Measurements from ENCODE around the gene UNC13B. TPM values are rescaled to one million over a fixed set of nuclear protein-coding genes. Genes with fewer than 3 reads are reported as not detected.

UNC13B gene
- total RNA-seq, 1 experiment from 2014 or later: 17.6 TPM

DNA sequence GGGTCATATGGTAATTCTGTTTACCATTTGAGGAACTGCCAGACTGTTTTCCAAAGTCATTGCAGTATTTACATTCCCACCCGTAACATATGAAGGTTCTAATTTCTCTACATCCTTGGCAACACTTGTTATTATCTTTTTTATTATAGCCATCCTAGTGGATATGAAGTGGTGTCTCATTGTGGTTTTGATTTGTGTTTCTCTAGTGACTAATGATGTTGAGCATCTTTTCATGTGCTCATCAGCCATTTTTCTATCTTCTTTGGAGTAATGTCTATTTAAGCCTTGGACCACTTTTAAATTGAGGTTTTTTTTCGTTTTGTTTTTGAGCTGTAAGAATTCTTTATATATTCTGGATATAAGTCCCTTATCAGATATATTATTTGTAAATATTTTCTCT is 195.3 kb downstream of the UNC13B start:
- no peaks in the 10 kb centered on the region for H3K27me3 ChIP-seq (ENCODE audit: insufficient read depth, low read length)
- TF ChIP-seq TCF7L2 (IDR thresholded peaks at IDR 0.05; ENCODE audit: borderline replicate concordance, extremely low read depth, insufficient read depth, insufficient read length) (no peak), EGR1 (IDR thresholded peaks at IDR 0.05; ENCODE audit: low read depth) (no peak), EZH2 (IDR thresholded peaks at IDR 0.05) (no peak), YY1 (IDR thresholded peaks at IDR 0.05; ENCODE audit: extremely low read depth, insufficient replicate concordance, low read depth, low read length) (no peak), CEBPB (IDR thresholded peaks at IDR 0.05; ENCODE audit: low read depth) (no peak), EZH2phosphoT487 (IDR thresholded peaks at IDR 0.05; ENCODE audit: borderline replicate concordance) (no peak)
- TF ChIP-seq, protein P1, sequence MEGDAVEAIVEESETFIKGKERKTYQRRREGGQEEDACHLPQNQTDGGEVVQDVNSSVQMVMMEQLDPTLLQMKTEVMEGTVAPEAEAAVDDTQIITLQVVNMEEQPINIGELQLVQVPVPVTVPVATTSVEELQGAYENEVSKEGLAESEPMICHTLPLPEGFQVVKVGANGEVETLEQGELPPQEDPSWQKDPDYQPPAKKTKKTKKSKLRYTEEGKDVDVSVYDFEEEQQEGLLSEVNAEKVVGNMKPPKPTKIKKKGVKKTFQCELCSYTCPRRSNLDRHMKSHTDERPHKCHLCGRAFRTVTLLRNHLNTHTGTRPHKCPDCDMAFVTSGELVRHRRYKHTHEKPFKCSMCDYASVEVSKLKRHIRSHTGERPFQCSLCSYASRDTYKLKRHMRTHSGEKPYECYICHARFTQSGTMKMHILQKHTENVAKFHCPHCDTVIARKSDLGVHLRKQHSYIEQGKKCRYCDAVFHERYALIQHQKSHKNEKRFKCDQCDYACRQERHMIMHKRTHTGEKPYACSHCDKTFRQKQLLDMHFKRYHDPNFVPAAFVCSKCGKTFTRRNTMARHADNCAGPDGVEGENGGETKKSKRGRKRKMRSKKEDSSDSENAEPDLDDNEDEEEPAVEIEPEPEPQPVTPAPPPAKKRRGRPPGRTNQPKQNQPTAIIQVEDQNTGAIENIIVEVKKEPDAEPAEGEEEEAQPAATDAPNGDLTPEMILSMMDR (IDR thresholded peaks at IDR 0.05 in 2 of 3, conservative IDR thresholded peaks at IDR 0.05 in 1 of 3; ENCODE audit: borderline replicate concordance in 1 of 3, insufficient read depth in 1 of 3, low read depth in 2 of 3, low read length in 2 of 3): no peak
- TF ChIP-seq, protein P2, sequence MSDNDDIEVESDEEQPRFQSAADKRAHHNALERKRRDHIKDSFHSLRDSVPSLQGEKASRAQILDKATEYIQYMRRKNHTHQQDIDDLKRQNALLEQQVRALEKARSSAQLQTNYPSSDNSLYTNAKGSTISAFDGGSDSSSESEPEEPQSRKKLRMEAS (IDR thresholded peaks at IDR 0.05): no peak
- H3K9me3 ChIP-seq (ENCODE audit: control insufficient read depth in 1 of 2, insufficient read depth in 1 of 2, low read depth in 1 of 2, low read length in 2 of 2): no peaks in the 10 kb centered on the region
- no peak overlapping the region for H3K4me3 ChIP-seq (replicated peaks in 1 of 2; ENCODE audit: low read depth in 1 of 2, low read length in 2 of 2)
- H3K27ac ChIP-seq (ENCODE audit: low read depth, low read length): no peak overlapping the region
- ChIA-PET RAD21 (ENCODE audit: low non-redundant PET in 1 of 2, low total read pairs in 2 of 2, uncharacterized antibody in 2 of 2, unreplicated experiment in 2 of 2) (no interaction called here), CTCF (no interaction called here), POLR2A (no interaction called here)
- H3K4me1 ChIP-seq (ENCODE audit: control insufficient read depth in 1 of 2, insufficient read depth in 2 of 2, low read length in 2 of 2): no peaks in the 10 kb centered on the region
- no peak overlapping the region for H3K9ac ChIP-seq (ENCODE audit: low read length)
- H2AFZ ChIP-seq (ENCODE audit: low read depth, low read length, poor library complexity, severe bottlenecking): no peak overlapping the region
- no peaks in the 10 kb centered on the region for H3K9me2 ChIP-seq (ENCODE audit: insufficient read depth)
- no peak overlapping the region for H3K4me2 ChIP-seq (ENCODE audit: low read length)
- no peaks in the 10 kb centered on the region for H4K20me1 ChIP-seq (ENCODE audit: insufficient read depth)
- H3K79me2 ChIP-seq (ENCODE audit: insufficient read depth, low read length): no peaks in the 10 kb centered on the region
- no peaks in the 10 kb centered on the region for H3K36me3 ChIP-seq (ENCODE audit: control insufficient read depth in 1 of 2, insufficient read depth in 2 of 2, low read length in 2 of 2)
- DNase-seq (ENCODE audit: low read depth, low spot score) (no peak), ATAC-seq (no peak)
- BruUV-seq (replicated peaks): no TSS peak
- intact Hi-C loops (cut with micrococcal nuclease): no loop called here

DNA sequence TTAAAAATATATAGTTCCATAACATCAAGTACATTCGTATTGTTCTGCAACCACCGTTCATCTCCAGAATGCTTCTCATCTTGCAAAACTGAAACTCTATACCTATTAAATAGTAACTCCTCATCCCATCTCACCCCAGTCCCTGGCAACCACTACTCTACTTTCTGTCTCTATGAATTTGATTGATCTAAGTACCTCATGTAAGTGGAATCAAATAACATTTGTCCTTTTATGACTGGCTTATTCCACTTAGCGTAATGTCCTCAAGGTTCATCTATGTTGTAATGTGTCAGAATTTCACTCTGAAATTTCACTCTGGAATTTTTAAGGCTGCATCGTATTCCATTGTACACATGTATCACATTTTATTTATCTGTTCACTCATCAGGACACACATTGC is 196.0 kb downstream of the UNC13B start:
- H3K9ac ChIP-seq (ENCODE audit: low read length): no peak overlapping the region
- H3K36me3 ChIP-seq (ENCODE audit: control insufficient read depth in 1 of 2, insufficient read depth in 2 of 2, low read length in 2 of 2): no peaks in the 10 kb centered on the region
- POLR2A ChIA-PET: no interaction called here
- RAD21 ChIA-PET (ENCODE audit: low non-redundant PET in 1 of 2, low total read pairs in 2 of 2, uncharacterized antibody in 2 of 2, unreplicated experiment in 2 of 2): no interaction called here
- no peaks in the 10 kb centered on the region for H4K20me1 ChIP-seq (ENCODE audit: insufficient read depth)
- no peaks in the 10 kb centered on the region for H3K27me3 ChIP-seq (ENCODE audit: insufficient read depth, low read length)
- TF ChIP-seq SP1 (IDR thresholded peaks at IDR 0.05; ENCODE audit: low read depth) (no peak), EGR1 (IDR thresholded peaks at IDR 0.05; ENCODE audit: low read depth) (no peak)
- no peaks in the 10 kb centered on the region for H3K79me2 ChIP-seq (ENCODE audit: insufficient read depth, low read length)
- H3K9me2 ChIP-seq (ENCODE audit: insufficient read depth): no peaks in the 10 kb centered on the region
- intact Hi-C loops (cut with micrococcal nuclease): no loop called here
- H3K27ac ChIP-seq (ENCODE audit: low read depth, low read length): no peak overlapping the region
- H3K4me1 ChIP-seq (ENCODE audit: control insufficient read depth in 1 of 2, insufficient read depth in 2 of 2, low read length in 2 of 2): no peaks in the 10 kb centered on the region
- DNase-seq (ENCODE audit: low read depth, low spot score): no peak
- H3K4me2 ChIP-seq (ENCODE audit: low read length): no peak overlapping the region
- no peak overlapping the region for H3K4me3 ChIP-seq (replicated peaks in 1 of 2; ENCODE audit: low read depth in 1 of 2, low read length in 2 of 2)
- ATAC-seq: no peak
- BruUV-seq (replicated peaks): no TSS peak
- no peak overlapping the region for H2AFZ ChIP-seq (ENCODE audit: low read depth, low read length, poor library complexity, severe bottlenecking)
- CTCF ChIA-PET: no interaction called here
- H3K9me3 ChIP-seq (ENCODE audit: control insufficient read depth in 1 of 2, insufficient read depth in 1 of 2, low read depth in 1 of 2, low read length in 2 of 2): no peaks in the 10 kb centered on the region
